Neural cell (in vitro differentiated cells): ENCODE measurements around the gene CANT1. TPM values are rescaled to one million over a fixed set of nuclear protein-coding genes. Genes with fewer than 3 reads are reported as not detected.

Experiments used
- H2AFZ ChIP-seq: fragments of 200-600, 300-800 bp; sonication (generic), shearing (Covaris generic); 2 replicates; pipeline ENCODE4 v1.6.0; 2014; ENCODE audit warnings: low read depth, mild to moderate bottlenecking, antibody characterized with exemption, low read length, moderate library complexity
- H3F3A ChIP-seq: fragments of 200-600 bp; shearing (Covaris generic); 2 replicates; pipeline ENCODE4 v1.6.1; 2016; ENCODE audit warnings: mild to moderate bottlenecking, moderate library complexity, mixed read lengths, antibody characterized with exemption, low read length; ENCODE audit not compliant: insufficient read depth, poor library complexity, severe bottlenecking
- H3K27ac ChIP-seq: fragments of 200-600, 300-800 bp; sonication (generic), shearing (Covaris generic); 2 replicates; pipeline ENCODE4 v1.5.1; 2014; ENCODE audit warnings: mild to moderate bottlenecking, low read length, moderate library complexity
- H3K27me3 ChIP-seq: fragments of 300-800, 200-600 bp; sonication (generic), shearing (Covaris generic); 2 replicates; pipeline ENCODE4 v1.6.0; 2014; ENCODE audit warnings: mild to moderate bottlenecking, low read depth, low read length, moderate library complexity; ENCODE audit not compliant: insufficient read depth
- H3K36me3 ChIP-seq: fragments of 300-800, 200-600 bp; sonication (generic), shearing (Covaris generic); 2 replicates; pipeline ENCODE4 v1.5.1; 2014; ENCODE audit warnings: mild to moderate bottlenecking, antibody characterized with exemption, low read length, moderate library complexity; ENCODE audit not compliant: insufficient read depth
- H3K4me2 ChIP-seq: fragments of 300-800, 200-600 bp; sonication (generic), shearing (Covaris generic); 2 replicates; pipeline ENCODE4 v1.6.0; 2014; ENCODE audit warnings: mild to moderate bottlenecking, low read length
- H3K4me3 ChIP-seq: fragments of 300-800, 200-600 bp; sonication (generic), shearing (Covaris generic); 2 replicates; pipeline ENCODE4 v1.5.1; 2014; ENCODE audit warnings: mild to moderate bottlenecking, low read length, moderate library complexity
- H3K79me2 ChIP-seq: fragments of 200-600 bp; shearing (Covaris generic); replicated peaks from 2 replicates; pipeline ENCODE4 v1.6.0; 2014; ENCODE audit warnings: mild to moderate bottlenecking, low read length, moderate library complexity; ENCODE audit not compliant: insufficient read depth
- H3K9ac ChIP-seq: fragments of 300-800, 200-600 bp; sonication (generic), shearing (Covaris generic); 2 replicates; pipeline ENCODE4 v1.6.1; 2016; ENCODE audit warnings: mild to moderate bottlenecking, low read length, mixed read lengths
- H3K9me2 ChIP-seq: fragments of 200-600 bp; shearing (Covaris generic); 2 replicates; pipeline ENCODE4 v1.6.1; 2016; ENCODE audit warnings: mild to moderate bottlenecking, low read length, mixed read lengths; ENCODE audit not compliant: insufficient read depth
- H3K9me3 ChIP-seq: fragments of 200-600, 300-800 bp; sonication (generic), shearing (Covaris generic); 2 replicates; pipeline ENCODE4 v1.6.1; 2016; ENCODE audit warnings: mild to moderate bottlenecking, mixed run types, low read length, moderate library complexity, mixed read lengths
- H4K20me1 ChIP-seq: fragments of 200-600 bp; shearing (Covaris generic); 2 replicates; pipeline ENCODE4 v1.6.1; 2016; ENCODE audit warnings: mild to moderate bottlenecking, mixed run types; ENCODE audit not compliant: insufficient read depth
- EP300 ChIP-seq: fragments of 450-650 bp; conservative IDR thresholded peaks from 2 replicates; pipeline ENCODE4 v1.6.1; 2014; ENCODE audit warnings: antibody characterized with exemption, mild to moderate bottlenecking, moderate library complexity; ENCODE audit not compliant: poor library complexity, severe bottlenecking
- EZH2 ChIP-seq: fragments of 200-600, 300-800 bp; shearing (Covaris generic), sonication (generic); IDR thresholded peaks from 2 replicates; pipeline ENCODE4 v1.6.1; 2014; ENCODE audit warnings: antibody characterized with exemption, low read length, borderline replicate concordance, mild to moderate bottlenecking; ENCODE audit not compliant: insufficient read depth, poor library complexity, severe bottlenecking
- MXI1 ChIP-seq: fragments of 450-650 bp; conservative IDR thresholded peaks from 2 replicates; pipeline ENCODE4 v1.6.1; 2014; ENCODE audit warnings: antibody characterized with exemption, mild to moderate bottlenecking; ENCODE audit not compliant: poor library complexity, severe bottlenecking
- POLR2AphosphoS5 ChIP-seq: IDR thresholded peaks from 2 replicates; pipeline ENCODE4 v1.6.1; 2012
- RAD21 ChIP-seq: fragments of 450-650 bp; conservative IDR thresholded peaks from 2 replicates; pipeline ENCODE4 v1.6.1; 2014; ENCODE audit warnings: antibody characterized with exemption, mild to moderate bottlenecking, moderate library complexity
- SMC3 ChIP-seq: fragments of 450-650 bp; conservative IDR thresholded peaks from 2 replicates; pipeline ENCODE4 v1.6.1; 2014; ENCODE audit warnings: antibody characterized with exemption, mild to moderate bottlenecking, moderate library complexity; ENCODE audit not compliant: poor library complexity
- TAF1 ChIP-seq: IDR thresholded peaks from 2 replicates; pipeline ENCODE4 v1.6.1; 2012; ENCODE audit warnings: low read depth
- polyA plus RNA-seq: library from polyadenylated mRNA; depleted of rRNA; stranded (reverse); fragments of >200 nt; gene quantifications from 2 replicates; pipeline ENCODE4 v1.2.3, GENCODE V29; 2014
- TF ChIP-seq, protein P1 (sequence below): fragments of 450-650 bp; IDR thresholded peaks from 2 replicates; pipeline ENCODE4 v1.5.1; 2014; ENCODE audit warnings: antibody characterized with exemption, mild to moderate bottlenecking, moderate library complexity; ENCODE audit not compliant: poor library complexity, severe bottlenecking
- TF ChIP-seq, protein P2 (sequence below): IDR thresholded peaks from 2 replicates; pipeline ENCODE4 v1.6.1; 2012; ENCODE audit warnings: borderline replicate concordance

Gene CANT1
- polyA plus RNA-seq, 1 donor from 2014 or later, result 17.7 TPM

DNA sequence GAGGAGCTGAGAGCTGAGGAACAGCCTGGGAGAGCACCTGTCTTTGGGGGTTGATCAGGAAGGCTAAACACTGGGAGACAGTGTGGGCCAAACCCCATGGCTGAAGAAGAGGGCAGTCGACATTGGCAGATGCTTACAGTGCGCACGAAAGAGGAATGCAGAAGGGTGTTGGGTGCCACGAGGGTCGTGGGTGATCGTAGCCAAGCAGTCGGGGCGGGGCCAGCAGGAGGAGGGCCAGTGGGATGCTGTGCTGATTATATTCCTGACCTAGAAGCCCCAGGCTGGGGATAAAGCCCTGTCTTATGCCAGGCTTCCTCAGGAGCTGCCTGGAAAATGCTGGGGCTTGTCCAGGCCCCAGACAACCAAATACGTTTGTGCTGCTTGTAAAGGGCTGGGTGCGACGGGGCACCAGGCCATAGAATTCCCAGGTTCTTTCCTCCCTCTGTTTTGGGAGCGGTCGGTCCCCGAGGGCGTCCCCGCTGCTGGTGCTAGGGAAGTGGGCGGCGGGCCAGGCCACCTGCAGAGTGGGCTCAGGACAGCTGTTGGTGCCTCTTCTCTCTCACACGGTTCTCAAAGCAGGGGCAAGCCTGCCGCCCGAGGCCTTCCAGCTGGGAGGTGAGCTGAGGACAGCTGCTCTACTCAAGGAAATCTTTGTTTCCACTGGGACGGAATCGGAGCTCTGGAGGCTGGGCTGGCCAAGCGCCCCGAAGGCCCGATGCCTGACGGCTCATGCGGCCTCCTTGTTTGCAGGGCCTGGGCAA is 24.4 kb upstream of the CANT1 start:
- H3K9me2 ChIP-seq, result no peaks in the 10 kb centered on the region
- no peak overlapping the region for H3K4me3 ChIP-seq
- TF ChIP-seq MXI1 (no peak), TAF1 (no peak), POLR2AphosphoS5 (no peak), EP300 (no peak), RAD21 (no peak)
- TF ChIP-seq, protein P1, sequence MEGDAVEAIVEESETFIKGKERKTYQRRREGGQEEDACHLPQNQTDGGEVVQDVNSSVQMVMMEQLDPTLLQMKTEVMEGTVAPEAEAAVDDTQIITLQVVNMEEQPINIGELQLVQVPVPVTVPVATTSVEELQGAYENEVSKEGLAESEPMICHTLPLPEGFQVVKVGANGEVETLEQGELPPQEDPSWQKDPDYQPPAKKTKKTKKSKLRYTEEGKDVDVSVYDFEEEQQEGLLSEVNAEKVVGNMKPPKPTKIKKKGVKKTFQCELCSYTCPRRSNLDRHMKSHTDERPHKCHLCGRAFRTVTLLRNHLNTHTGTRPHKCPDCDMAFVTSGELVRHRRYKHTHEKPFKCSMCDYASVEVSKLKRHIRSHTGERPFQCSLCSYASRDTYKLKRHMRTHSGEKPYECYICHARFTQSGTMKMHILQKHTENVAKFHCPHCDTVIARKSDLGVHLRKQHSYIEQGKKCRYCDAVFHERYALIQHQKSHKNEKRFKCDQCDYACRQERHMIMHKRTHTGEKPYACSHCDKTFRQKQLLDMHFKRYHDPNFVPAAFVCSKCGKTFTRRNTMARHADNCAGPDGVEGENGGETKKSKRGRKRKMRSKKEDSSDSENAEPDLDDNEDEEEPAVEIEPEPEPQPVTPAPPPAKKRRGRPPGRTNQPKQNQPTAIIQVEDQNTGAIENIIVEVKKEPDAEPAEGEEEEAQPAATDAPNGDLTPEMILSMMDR, result no peak
- H3F3A ChIP-seq, result no peaks in the 10 kb centered on the region
- H2AFZ ChIP-seq, result no peak overlapping the region
- H4K20me1 ChIP-seq, result no peaks in the 10 kb centered on the region
- no peak overlapping the region for H3K27ac ChIP-seq
- H3K4me2 ChIP-seq, result no peak overlapping the region
- H3K79me2 ChIP-seq, result no peaks in the 10 kb centered on the region
- H3K27me3 ChIP-seq, result no peaks in the 10 kb centered on the region
- no peaks in the 10 kb centered on the region for H3K9me3 ChIP-seq
- H3K9ac ChIP-seq, result no peak overlapping the region
- no peaks in the 10 kb centered on the region for H3K36me3 ChIP-seq

DNA sequence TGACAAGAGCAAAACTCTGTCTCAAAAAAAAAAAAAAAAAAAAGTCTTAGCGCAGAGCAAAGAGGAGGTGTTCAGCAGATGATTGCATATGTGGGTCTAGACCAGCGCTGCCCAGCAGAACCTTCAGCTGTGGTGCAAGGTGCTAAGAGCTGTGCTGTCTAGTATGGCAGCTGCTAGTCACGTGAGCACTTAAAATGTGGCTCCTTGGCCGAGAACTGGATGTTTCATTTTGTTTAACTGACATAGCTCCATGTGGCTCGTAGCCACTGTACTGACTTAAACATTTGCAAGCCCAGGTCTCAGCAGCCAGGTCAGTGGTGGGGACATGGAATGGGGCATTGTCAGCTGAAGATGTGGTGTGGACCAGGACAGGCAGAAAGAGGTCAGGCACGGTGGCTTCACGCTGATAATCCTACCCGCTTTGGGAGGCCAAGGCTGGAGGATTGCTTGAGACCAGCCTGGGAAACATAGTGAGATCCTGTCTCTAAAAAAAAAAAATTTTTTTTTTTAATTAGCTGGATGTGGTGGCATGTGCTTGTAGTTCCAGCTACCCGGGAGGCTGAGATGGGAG is 23.6 kb upstream of the CANT1 start:
- H2AFZ ChIP-seq, result no peak overlapping the region
- H3K4me3 ChIP-seq, result no peak overlapping the region
- H3K9ac ChIP-seq, result no peak overlapping the region
- no peaks in the 10 kb centered on the region for H3K27me3 ChIP-seq
- H3F3A ChIP-seq, result no peaks in the 10 kb centered on the region
- H3K9me2 ChIP-seq, result no peaks in the 10 kb centered on the region
- H3K36me3 ChIP-seq, result no peaks in the 10 kb centered on the region
- H3K9me3 ChIP-seq, result no peaks in the 10 kb centered on the region
- no peak overlapping the region for H3K4me2 ChIP-seq
- no peaks in the 10 kb centered on the region for H4K20me1 ChIP-seq
- no peak for TF ChIP-seq POLR2AphosphoS5
- no peak for TF ChIP-seq EZH2
- TF ChIP-seq, protein P1, result no peak
- no peak for TF ChIP-seq RAD21
- no peak for TF ChIP-seq SMC3
- TF ChIP-seq EP300, result no peak
- TF ChIP-seq, protein P2, sequence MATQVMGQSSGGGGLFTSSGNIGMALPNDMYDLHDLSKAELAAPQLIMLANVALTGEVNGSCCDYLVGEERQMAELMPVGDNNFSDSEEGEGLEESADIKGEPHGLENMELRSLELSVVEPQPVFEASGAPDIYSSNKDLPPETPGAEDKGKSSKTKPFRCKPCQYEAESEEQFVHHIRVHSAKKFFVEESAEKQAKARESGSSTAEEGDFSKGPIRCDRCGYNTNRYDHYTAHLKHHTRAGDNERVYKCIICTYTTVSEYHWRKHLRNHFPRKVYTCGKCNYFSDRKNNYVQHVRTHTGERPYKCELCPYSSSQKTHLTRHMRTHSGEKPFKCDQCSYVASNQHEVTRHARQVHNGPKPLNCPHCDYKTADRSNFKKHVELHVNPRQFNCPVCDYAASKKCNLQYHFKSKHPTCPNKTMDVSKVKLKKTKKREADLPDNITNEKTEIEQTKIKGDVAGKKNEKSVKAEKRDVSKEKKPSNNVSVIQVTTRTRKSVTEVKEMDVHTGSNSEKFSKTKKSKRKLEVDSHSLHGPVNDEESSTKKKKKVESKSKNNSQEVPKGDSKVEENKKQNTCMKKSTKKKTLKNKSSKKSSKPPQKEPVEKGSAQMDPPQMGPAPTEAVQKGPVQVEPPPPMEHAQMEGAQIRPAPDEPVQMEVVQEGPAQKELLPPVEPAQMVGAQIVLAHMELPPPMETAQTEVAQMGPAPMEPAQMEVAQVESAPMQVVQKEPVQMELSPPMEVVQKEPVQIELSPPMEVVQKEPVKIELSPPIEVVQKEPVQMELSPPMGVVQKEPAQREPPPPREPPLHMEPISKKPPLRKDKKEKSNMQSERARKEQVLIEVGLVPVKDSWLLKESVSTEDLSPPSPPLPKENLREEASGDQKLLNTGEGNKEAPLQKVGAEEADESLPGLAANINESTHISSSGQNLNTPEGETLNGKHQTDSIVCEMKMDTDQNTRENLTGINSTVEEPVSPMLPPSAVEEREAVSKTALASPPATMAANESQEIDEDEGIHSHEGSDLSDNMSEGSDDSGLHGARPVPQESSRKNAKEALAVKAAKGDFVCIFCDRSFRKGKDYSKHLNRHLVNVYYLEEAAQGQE, result no peak
- no peak for TF ChIP-seq TAF1
- no peak for TF ChIP-seq MXI1
- no peaks in the 10 kb centered on the region for H3K79me2 ChIP-seq
- H3K27ac ChIP-seq, result no peak overlapping the region
